H9 (cell line): ENCODE data around the gene B3GALT5. TPM values are rescaled to one million over a fixed set of nuclear protein-coding genes. Genes with fewer than 3 reads are reported as not detected.

Experiments used
- DNase-seq: peaks from one replicate; pipeline ENCODE4 v3.0.0-alpha.2; 2017
- H2AFZ ChIP-seq: one replicate; pipeline ENCODE4 v1.6.1; 2013; ENCODE audit warnings: mild to moderate bottlenecking, low read length, control low read depth, moderate library complexity
- H2AK5ac ChIP-seq: 2 replicates; pipeline ENCODE4 v1.6.1; 2013; ENCODE audit warnings: low read length, control low read depth, mixed read lengths; ENCODE audit not compliant: insufficient read length
- H2BK120ac ChIP-seq: one replicate; pipeline ENCODE4 v1.6.1; 2013; ENCODE audit warnings: low read depth, mild to moderate bottlenecking, low read length, control low read depth, inconsistent platforms; ENCODE audit not compliant: poor library complexity, severe bottlenecking
- H2BK12ac ChIP-seq: 2 replicates; pipeline ENCODE4 v1.6.1; 2013; ENCODE audit warnings: low read length, control low read depth, mixed read lengths, low read depth; ENCODE audit not compliant: insufficient read length
- H2BK15ac ChIP-seq: 2 replicates; pipeline ENCODE4 v1.6.1; 2013; ENCODE audit warnings: low read depth, low read length, control low read depth
- H2BK20ac ChIP-seq: one replicate; pipeline ENCODE4 v1.6.1; 2013; ENCODE audit warnings: low read depth, mild to moderate bottlenecking, low read length, control low read depth, inconsistent platforms; ENCODE audit not compliant: poor library complexity, severe bottlenecking
- H2BK5ac ChIP-seq: 2 replicates; pipeline ENCODE4 v1.6.1; 2013; ENCODE audit warnings: low read length, control low read depth, mixed read lengths; ENCODE audit not compliant: insufficient read length
- H3K14ac ChIP-seq: 2 replicates; pipeline ENCODE4 v1.6.1; 2013; ENCODE audit warnings: low read length, control low read depth; ENCODE audit not compliant: insufficient read depth
- H3K18ac ChIP-seq: 2 replicates; pipeline ENCODE4 v1.6.1; 2013; ENCODE audit warnings: low read depth, mild to moderate bottlenecking, mixed read lengths, low read length, control low read depth; ENCODE audit not compliant: insufficient read length
- H3K23ac ChIP-seq: 2 replicates; pipeline ENCODE4 v1.6.1; 2013; ENCODE audit warnings: low read length, control low read depth, mixed read lengths, low read depth; ENCODE audit not compliant: insufficient read length
- H3K23me2 ChIP-seq: 2 replicates; pipeline ENCODE4 v1.6.1; 2013; ENCODE audit warnings: low read depth, mild to moderate bottlenecking, mixed read lengths, low read length, control low read depth; ENCODE audit not compliant: insufficient read length, poor library complexity, severe bottlenecking
- H3K27ac ChIP-seq: 2 replicates; pipeline ENCODE4 v1.5.1; 2013; ENCODE audit warnings: low read length, control low read depth, mixed read lengths, low read depth; ENCODE audit not compliant: insufficient read length
- H3K27me3 ChIP-seq: 2 replicates; pipeline ENCODE4 v1.6.1; 2013; ENCODE audit warnings: low read length, control low read depth, inconsistent platforms; ENCODE audit not compliant: insufficient read depth
- H3K4ac ChIP-seq: 2 replicates; pipeline ENCODE4 v1.6.1; 2013; ENCODE audit warnings: low read depth, mild to moderate bottlenecking, control low read depth, inconsistent platforms, low read length, moderate library complexity
- H3K4me1 ChIP-seq: 2 replicates; pipeline ENCODE4 v1.6.1; 2013; ENCODE audit warnings: low read length, control low read depth, inconsistent platforms; ENCODE audit not compliant: insufficient read depth
- H3K4me2 ChIP-seq: 2 replicates; pipeline ENCODE4 v1.6.1; 2013; ENCODE audit warnings: low read length, control low read depth, mixed read lengths; ENCODE audit not compliant: insufficient read length, insufficient read depth
- H3K56ac ChIP-seq: 2 replicates; pipeline ENCODE4 v1.6.1; 2013; ENCODE audit warnings: low read depth, mild to moderate bottlenecking, mixed read lengths, low read length, control low read depth; ENCODE audit not compliant: insufficient read length
- H3K79me1 ChIP-seq: 2 replicates; pipeline ENCODE4 v1.6.1; 2013; ENCODE audit warnings: low read depth, mild to moderate bottlenecking, moderate library complexity, low read length, control low read depth, inconsistent platforms; ENCODE audit not compliant: insufficient read depth, poor library complexity, severe bottlenecking
- H3K79me2 ChIP-seq: 2 replicates; pipeline ENCODE4 v1.6.1; 2013; ENCODE audit warnings: low read length, control low read depth, inconsistent platforms; ENCODE audit not compliant: insufficient read depth
- H3K9ac ChIP-seq: 2 replicates; pipeline ENCODE4 v1.6.1; 2013; ENCODE audit warnings: low read length, control low read depth, mixed read lengths; ENCODE audit not compliant: insufficient read length; ENCODE audit errors: extremely low read depth
- H3K9me3 ChIP-seq: one replicate; pipeline ENCODE4 v1.6.1; 2013; ENCODE audit warnings: low read depth, low read length, inconsistent platforms; ENCODE audit not compliant: control insufficient read depth
- H3T11ph ChIP-seq: one replicate; pipeline ENCODE4 v1.6.1; 2013; ENCODE audit warnings: mild to moderate bottlenecking, low read length, control low read depth, inconsistent platforms
- H4K20me1 ChIP-seq: one replicate; pipeline ENCODE4 v1.6.1; 2013; ENCODE audit not compliant: control insufficient read depth, insufficient read length, insufficient read depth
- H4K5ac ChIP-seq: 2 replicates; pipeline ENCODE4 v1.6.1; 2013; ENCODE audit warnings: low read depth, mild to moderate bottlenecking, mixed read lengths, low read length, control low read depth; ENCODE audit not compliant: insufficient read length
- H4K8ac ChIP-seq: replicated peaks from 2 replicates; pipeline ENCODE4 v1.6.1; 2013; ENCODE audit warnings: low read length, control low read depth, mixed read lengths, low read depth; ENCODE audit not compliant: insufficient read length
- H4K91ac ChIP-seq: 2 replicates; pipeline ENCODE4 v1.6.1; 2013; ENCODE audit warnings: low read depth, mild to moderate bottlenecking, moderate library complexity, mixed read lengths, low read length, control low read depth; ENCODE audit not compliant: insufficient read length
- H3K27ac Mint-ChIP-seq, 3 experiments: 2 replicates in 2 of 3; 3 replicates in 1 of 3; pipeline ENCODE4 v1.8.0; 2020 to 2021; ENCODE audit warnings: mixed read lengths in 3 of 3, mild to moderate bottlenecking in 1 of 3, moderate library complexity in 1 of 3
- H3K27me3 Mint-ChIP-seq: 2 replicates; pipeline ENCODE4 v1.8.0; 2021; ENCODE audit warnings: low read depth, mild to moderate bottlenecking, moderate library complexity, mixed read lengths
- H3K36me3 Mint-ChIP-seq, 3 experiments: 2 replicates in 2 of 3; 3 replicates in 1 of 3; pipeline ENCODE4 v1.8.0; 2020 to 2021; ENCODE audit warnings: low read depth in 3 of 3, mixed read lengths in 3 of 3; ENCODE audit not compliant: insufficient read depth in 1 of 3
- H3K4me1 Mint-ChIP-seq, 2 experiments: 2 replicates each; pipeline ENCODE4 v1.8.0; 2020; ENCODE audit warnings: mixed read lengths in 2 of 2
- H3K4me3 Mint-ChIP-seq, 2 experiments: 2 replicates in 1 of 2; 3 replicates in 1 of 2; pipeline ENCODE4 v1.8.0; 2020 to 2021; ENCODE audit warnings: mild to moderate bottlenecking in 2 of 2, mixed read lengths in 2 of 2, moderate library complexity in 1 of 2
- H3K9me3 Mint-ChIP-seq, 2 experiments: 2 replicates in 1 of 2; 3 replicates in 1 of 2; pipeline ENCODE4 v1.8.0; 2020; ENCODE audit warnings: mild to moderate bottlenecking in 2 of 2, mixed read lengths in 2 of 2, moderate library complexity in 1 of 2
- WGBS: extraction: QIAGEN DNeasy Blood & Tissue Kit; methylation state at CpG from one replicate; pipeline ENCODE4 v1.1.7; 2013; ENCODE audit warnings: missing lambda C conversion rate, low lambda C conversion rate, mixed read lengths; ENCODE audit not compliant: insufficient read length; ENCODE audit errors: extremely low coverage; 5-methylcytosine and 5-hydroxymethylcytosine counted together
- total RNA-seq: library from RNA; stranded (reverse); gene quantifications from 2 replicates; pipeline ENCODE4 v1.2.1, GENCODE V29; 2021
- TF ChIP-seq, protein P1 (sequence below): fragments of 200-600 bp; sonication (generic); conservative IDR thresholded peaks from 3 replicates; pipeline ENCODE4 v1.8.0; 2021; ENCODE audit warnings: antibody characterized with exemption, mild to moderate bottlenecking

B3GALT5 gene
- total RNA-seq, 1 experiment from 2014 or later, result 24.7 TPM

GRCh38 chr21:39673736-39674135 is 61.0 kb downstream of the B3GALT5 start:
- no peak for DNase-seq
- no peaks in the 10 kb centered on the region for H3K27me3 ChIP-seq
- H3K79me1 ChIP-seq, result no peaks in the 10 kb centered on the region
- no peak overlapping the region for H4K91ac ChIP-seq
- H3T11ph ChIP-seq, result no peak overlapping the region
- WGBS, result no CpG with 5 or more reads among the region's 11 CpGs
- H3K4me2 ChIP-seq, result no peak overlapping the region
- no peak overlapping the region for H3K18ac ChIP-seq
- H3K23me2 ChIP-seq, result no peaks in the 10 kb centered on the region
- no peak overlapping the region for H4K8ac ChIP-seq
- H3K4ac ChIP-seq, result no peak overlapping the region
- no peaks in the 10 kb centered on the region for H3K79me2 ChIP-seq
- no peak overlapping the region for H3K9ac ChIP-seq
- H4K20me1 ChIP-seq, result no peaks in the 10 kb centered on the region
- no peak overlapping the region for H3K27ac ChIP-seq
- no peak overlapping the region for H2BK120ac ChIP-seq
- no peaks in the 10 kb centered on the region; the same call in 1 of the 2 replicates for H3K4me1 ChIP-seq
- Mint-ChIP-seq H3K27ac (peak overlapping the region; percentile 22 to 85 (median 32); a peak in 4 of 7 replicates), H3K4me3 (no peak overlapping the region), H3K27me3 (no peaks in the 10 kb centered on the region; the same call in 1 of the 2 replicates), H3K9me3 (peaks cover 3 to 6% of the 10 kb centered on the region in 2 experiments; a peak in 4 of 5 replicates), H3K36me3 (peaks cover 17 to 21% (median 18%) of the 10 kb centered on the region in 3 experiments), H3K4me1 (peaks cover 19 to 25% of the 10 kb centered on the region in 2 experiments)
- H3K56ac ChIP-seq, result no peak overlapping the region
- H2AFZ ChIP-seq, result no peak overlapping the region
- no peak overlapping the region for H2BK5ac ChIP-seq
- no peaks in the 10 kb centered on the region for H3K9me3 ChIP-seq
- TF ChIP-seq, protein P1, sequence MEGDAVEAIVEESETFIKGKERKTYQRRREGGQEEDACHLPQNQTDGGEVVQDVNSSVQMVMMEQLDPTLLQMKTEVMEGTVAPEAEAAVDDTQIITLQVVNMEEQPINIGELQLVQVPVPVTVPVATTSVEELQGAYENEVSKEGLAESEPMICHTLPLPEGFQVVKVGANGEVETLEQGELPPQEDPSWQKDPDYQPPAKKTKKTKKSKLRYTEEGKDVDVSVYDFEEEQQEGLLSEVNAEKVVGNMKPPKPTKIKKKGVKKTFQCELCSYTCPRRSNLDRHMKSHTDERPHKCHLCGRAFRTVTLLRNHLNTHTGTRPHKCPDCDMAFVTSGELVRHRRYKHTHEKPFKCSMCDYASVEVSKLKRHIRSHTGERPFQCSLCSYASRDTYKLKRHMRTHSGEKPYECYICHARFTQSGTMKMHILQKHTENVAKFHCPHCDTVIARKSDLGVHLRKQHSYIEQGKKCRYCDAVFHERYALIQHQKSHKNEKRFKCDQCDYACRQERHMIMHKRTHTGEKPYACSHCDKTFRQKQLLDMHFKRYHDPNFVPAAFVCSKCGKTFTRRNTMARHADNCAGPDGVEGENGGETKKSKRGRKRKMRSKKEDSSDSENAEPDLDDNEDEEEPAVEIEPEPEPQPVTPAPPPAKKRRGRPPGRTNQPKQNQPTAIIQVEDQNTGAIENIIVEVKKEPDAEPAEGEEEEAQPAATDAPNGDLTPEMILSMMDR, result no peak
- H4K5ac ChIP-seq, result no peak overlapping the region
- no peak overlapping the region for H3K23ac ChIP-seq
- H2BK15ac ChIP-seq, result no peak overlapping the region
- no peak overlapping the region for H2BK20ac ChIP-seq
- H2AK5ac ChIP-seq, result no peak overlapping the region
- H3K14ac ChIP-seq, result peak overlapping the region; percentile 67
- no peak overlapping the region for H2BK12ac ChIP-seq
